ENCODE data around the gene LIFR. TPM values are rescaled to one million over a fixed set of nuclear protein-coding genes. Genes with fewer than 3 reads are reported as not detected.
A peak's percentile ranks its signal among the peaks of the same experiment; 100 is the strongest.

The LIFR gene
- polyA plus RNA-seq, 1 donor (not counting 4 experiments of a cell fraction or from before 2014, with no cell fraction given) = 1.1 TPM

DNA sequence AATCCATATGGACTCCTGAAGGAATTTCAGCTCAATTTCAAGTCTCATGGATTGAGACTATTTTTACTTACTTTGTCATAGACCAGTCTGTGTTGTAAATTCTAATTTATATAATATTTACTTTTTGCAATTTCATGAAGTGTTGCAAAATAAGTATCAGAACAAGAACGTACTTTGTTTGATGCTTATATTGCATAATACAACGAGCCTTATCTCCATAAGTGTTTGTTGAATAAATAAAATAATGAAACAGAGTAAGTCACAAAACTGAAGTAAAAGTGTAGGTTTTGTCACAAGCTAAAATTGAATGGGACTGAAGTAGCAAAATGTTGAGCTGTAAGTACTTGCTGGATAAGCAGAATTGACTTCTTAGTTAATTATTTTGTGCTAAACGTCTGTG, 3.0 kb upstream of the LIFR start:
- Histone ChIP-seq H3K4me1 (ENCODE audit: control insufficient read depth, extremely low read depth, insufficient read depth, low read length) (peaks cover 7% of the 10 kb centered on the region), H4K20me1 (ENCODE audit: control insufficient read depth, extremely low read depth, insufficient read depth, low read length) (no peaks in the 10 kb centered on the region), H3K4me2 (ENCODE audit: control insufficient read depth, extremely low read depth, insufficient read depth, low read depth, low read length) (no peak overlapping the region), H3K27ac (ENCODE audit: control insufficient read depth, insufficient read depth, low read length) (no peak overlapping the region), H3K79me2 (ENCODE audit: control insufficient read depth, insufficient read depth, low read length) (no peaks in the 10 kb centered on the region), H3K9me1 (ENCODE audit: control insufficient read depth, extremely low read depth, insufficient read depth, low read length) (no peaks in the 10 kb centered on the region), H3K36me3 (ENCODE audit: control insufficient read depth in 2 of 2, extremely low read depth in 1 of 2, insufficient read depth in 2 of 2, low read length in 2 of 2) (no peaks in the 10 kb centered on the region), H3K4me3 (ENCODE audit: control insufficient read depth in 2 of 3, extremely low read depth in 1 of 3, insufficient read depth in 2 of 3, low read depth in 1 of 3, low read length in 3 of 3) (no peak overlapping the region), H3K27me3 (ENCODE audit: control insufficient read depth, extremely low read depth, insufficient read depth, low read length) (peaks cover 20% of the 10 kb centered on the region), H3K9ac (ENCODE audit: control insufficient read depth, extremely low read depth, insufficient read depth, low read length) (no peak overlapping the region), H3K9me3 (ENCODE audit: control insufficient read depth, low read depth, low read length) (no peaks in the 10 kb centered on the region), H2AFZ (ENCODE audit: control insufficient read depth, low read length) (no peak overlapping the region)
- FAIRE-seq (no peak), DNase-seq (ENCODE audit: low read depth, low spot score) (no peak)
- dilution Hi-C loops (cut with MboI; ENCODE audit: extremely low pct_ligation_motif_present, low sequenced_read_pairs) = no loop called here
- TF ChIP-seq, protein P1, sequence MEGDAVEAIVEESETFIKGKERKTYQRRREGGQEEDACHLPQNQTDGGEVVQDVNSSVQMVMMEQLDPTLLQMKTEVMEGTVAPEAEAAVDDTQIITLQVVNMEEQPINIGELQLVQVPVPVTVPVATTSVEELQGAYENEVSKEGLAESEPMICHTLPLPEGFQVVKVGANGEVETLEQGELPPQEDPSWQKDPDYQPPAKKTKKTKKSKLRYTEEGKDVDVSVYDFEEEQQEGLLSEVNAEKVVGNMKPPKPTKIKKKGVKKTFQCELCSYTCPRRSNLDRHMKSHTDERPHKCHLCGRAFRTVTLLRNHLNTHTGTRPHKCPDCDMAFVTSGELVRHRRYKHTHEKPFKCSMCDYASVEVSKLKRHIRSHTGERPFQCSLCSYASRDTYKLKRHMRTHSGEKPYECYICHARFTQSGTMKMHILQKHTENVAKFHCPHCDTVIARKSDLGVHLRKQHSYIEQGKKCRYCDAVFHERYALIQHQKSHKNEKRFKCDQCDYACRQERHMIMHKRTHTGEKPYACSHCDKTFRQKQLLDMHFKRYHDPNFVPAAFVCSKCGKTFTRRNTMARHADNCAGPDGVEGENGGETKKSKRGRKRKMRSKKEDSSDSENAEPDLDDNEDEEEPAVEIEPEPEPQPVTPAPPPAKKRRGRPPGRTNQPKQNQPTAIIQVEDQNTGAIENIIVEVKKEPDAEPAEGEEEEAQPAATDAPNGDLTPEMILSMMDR (optimal IDR thresholded peaks at IDR 0.05 in 1 of 3, IDR thresholded peaks at IDR 0.05 in 1 of 3, conservative IDR thresholded peaks at IDR 0.05 in 1 of 3; ENCODE audit: extremely low read depth in 1 of 3, insufficient read depth in 2 of 3, low read length in 3 of 3) = no peak
- no peak for TF ChIP-seq EZH2 (IDR thresholded peaks at IDR 0.05; ENCODE audit: low read length)

DNA sequence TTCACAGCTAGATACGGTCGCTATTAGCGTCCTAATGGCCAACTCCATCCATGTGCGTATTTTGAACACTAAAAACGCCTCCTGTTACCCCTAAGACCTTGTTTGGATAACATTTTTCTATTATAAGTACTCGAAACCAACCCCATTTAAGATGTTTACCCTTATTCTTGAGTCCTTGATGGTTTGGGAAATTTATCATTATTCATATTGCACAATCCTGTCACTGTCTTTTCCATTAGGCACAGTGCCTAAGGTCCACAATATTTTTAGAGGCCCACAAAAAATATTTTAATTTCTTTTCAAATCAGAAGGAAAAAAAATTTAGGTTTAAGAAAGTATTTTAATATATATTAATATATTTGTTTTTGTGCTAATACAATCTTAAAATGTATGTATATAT, 1.3 kb upstream of the LIFR start:
- Histone ChIP-seq H3K27me3 (ENCODE audit: control insufficient read depth, extremely low read depth, insufficient read depth, low read length) (peaks cover 14% of the 10 kb centered on the region), H3K9me1 (ENCODE audit: control insufficient read depth, extremely low read depth, insufficient read depth, low read length) (no peaks in the 10 kb centered on the region), H2AFZ (ENCODE audit: control insufficient read depth, low read length) (no peak overlapping the region), H3K79me2 (ENCODE audit: control insufficient read depth, insufficient read depth, low read length) (no peaks in the 10 kb centered on the region), H3K27ac (ENCODE audit: control insufficient read depth, insufficient read depth, low read length) (no peak overlapping the region), H3K36me3 (ENCODE audit: control insufficient read depth in 2 of 2, extremely low read depth in 1 of 2, insufficient read depth in 2 of 2, low read length in 2 of 2) (no peaks in the 10 kb centered on the region), H3K4me3 (ENCODE audit: control insufficient read depth in 2 of 3, extremely low read depth in 1 of 3, insufficient read depth in 2 of 3, low read depth in 1 of 3, low read length in 3 of 3) (peak overlapping the region in 1 of 3 experiments; percentile 68), H4K20me1 (ENCODE audit: control insufficient read depth, extremely low read depth, insufficient read depth, low read length) (no peaks in the 10 kb centered on the region), H3K4me2 (ENCODE audit: control insufficient read depth, extremely low read depth, insufficient read depth, low read depth, low read length) (peak overlapping the region; percentile 77), H3K9ac (ENCODE audit: control insufficient read depth, extremely low read depth, insufficient read depth, low read length) (no peak overlapping the region), H3K4me1 (ENCODE audit: control insufficient read depth, extremely low read depth, insufficient read depth, low read length) (peaks cover 7% of the 10 kb centered on the region), H3K9me3 (ENCODE audit: control insufficient read depth, low read depth, low read length) (no peaks in the 10 kb centered on the region)
- no peak for DNase-seq (ENCODE audit: low read depth, low spot score)
- no peak for FAIRE-seq
- dilution Hi-C loops (cut with MboI; ENCODE audit: extremely low pct_ligation_motif_present, low sequenced_read_pairs) = no loop called here
- no peak for TF ChIP-seq EZH2 (IDR thresholded peaks at IDR 0.05; ENCODE audit: low read length)
- TF ChIP-seq, protein P1 (optimal IDR thresholded peaks at IDR 0.05 in 1 of 3, IDR thresholded peaks at IDR 0.05 in 1 of 3, conservative IDR thresholded peaks at IDR 0.05 in 1 of 3; ENCODE audit: extremely low read depth in 1 of 3, insufficient read depth in 2 of 3, low read length in 3 of 3) = no peak
